RWPE2 (cell line): ENCODE measurements around the gene MIS18A.
A peak's percentile ranks its signal among the peaks of the same experiment; 100 is the strongest.

ENCODE experiments used
- ATAC-seq: fragments of 200-7000 bp; cut with Tn5 transposase; 3 replicates; pipeline ENCODE4 v1.9.1; 2021; ENCODE audit warnings: low read depth
- DNase-seq: peaks from one replicate; pipeline ENCODE4 v3.0.0-alpha.2; 2020; ENCODE audit warnings: low spot score
- H3K27ac ChIP-seq: fragments of 450-650 bp; 2 replicates; pipeline ENCODE4 v1.5.1; 2017; ENCODE audit warnings: mild to moderate bottlenecking; ENCODE audit not compliant: poor library complexity, severe bottlenecking
- H3K27me3 ChIP-seq: fragments of 250-450 bp; sonication (Bioruptor Pico); 2 replicates; pipeline ENCODE4 v1.5.1; 2021; ENCODE audit warnings: mild to moderate bottlenecking, moderate library complexity; ENCODE audit not compliant: insufficient read depth, poor library complexity, severe bottlenecking
- H3K36me3 ChIP-seq: fragments of 250-450 bp; sonication (Bioruptor Pico); 2 replicates; pipeline ENCODE4 v1.5.1; 2020; ENCODE audit warnings: low read depth, mild to moderate bottlenecking, moderate library complexity
- H3K4me1 ChIP-seq: fragments of 250-450 bp; sonication (Bioruptor Pico); 2 replicates; pipeline ENCODE4 v1.5.1; 2021; ENCODE audit warnings: mild to moderate bottlenecking, moderate library complexity; ENCODE audit not compliant: insufficient read depth, poor library complexity, severe bottlenecking
- H3K4me3 ChIP-seq: fragments of 250-450 bp; sonication (Bioruptor Pico); 2 replicates; pipeline ENCODE4 v1.5.1; 2021; ENCODE audit warnings: mild to moderate bottlenecking, moderate library complexity; ENCODE audit not compliant: severe bottlenecking
- H3K9me3 ChIP-seq: fragments of 250-450 bp; sonication (Bioruptor Pico); 2 replicates; pipeline ENCODE4 v1.5.1; 2021; ENCODE audit warnings: mild to moderate bottlenecking, moderate library complexity; ENCODE audit not compliant: severe bottlenecking
- CTCF ChIP-seq: fragments of 450-650 bp; IDR thresholded peaks from one replicate; pipeline ENCODE4 v1.5.1; 2017; ENCODE audit warnings: mild to moderate bottlenecking, moderate library complexity; ENCODE audit not compliant: poor library complexity, severe bottlenecking

MIS18A gene

GRCh38 chr21:32285476-32285875 lies 6.6 kb upstream of the MIS18A start:
- Histone ChIP-seq H3K4me1 (no peaks in the 10 kb centered on the region), H3K27ac (no peak overlapping the region), H3K27me3 (no peaks in the 10 kb centered on the region), H3K36me3 (no peaks in the 10 kb centered on the region; the same call in 1 of the 2 replicates), H3K4me3 (no peak overlapping the region), H3K9me3 (no peaks in the 10 kb centered on the region)
- DNase-seq = no peak
- no peak for TF ChIP-seq CTCF
- ATAC-seq = no peak

- Histone ChIP-seq H3K27me3 (no peaks in the 10 kb centered on the region), H3K9me3 (no peaks in the 10 kb centered on the region), H3K4me3 (no peak overlapping the region), H3K27ac (no peak overlapping the region), H3K4me1 (no peaks in the 10 kb centered on the region), H3K36me3 (no peaks in the 10 kb centered on the region)
- ATAC-seq (no peak), DNase-seq (no peak)
- TF ChIP-seq CTCF = no peak
Measured at GRCh38 chr21:32282992-32283391, 4.1 kb upstream of the MIS18A start.

GRCh38 chr21:32281531-32281930 lies 2.7 kb upstream of the MIS18A start:
- Histone ChIP-seq H3K27ac (no peak overlapping the region), H3K27me3 (no peaks in the 10 kb centered on the region), H3K4me3 (no peak overlapping the region), H3K4me1 (no peaks in the 10 kb centered on the region), H3K36me3 (peaks cover 7% of the 10 kb centered on the region; the same call in 1 of the 2 replicates), H3K9me3 (no peaks in the 10 kb centered on the region)
- DNase-seq (no peak), ATAC-seq (no peak)
- TF ChIP-seq CTCF = no peak

- Histone ChIP-seq H3K4me1 (no peaks in the 10 kb centered on the region), H3K27me3 (no peaks in the 10 kb centered on the region), H3K27ac (no peak overlapping the region), H3K4me3 (peak overlapping the region; percentile 71), H3K36me3 (peaks cover 14% of the 10 kb centered on the region), H3K9me3 (no peaks in the 10 kb centered on the region)
- TF ChIP-seq CTCF = no peak
- DNase-seq (no peak), ATAC-seq (no peak)
Measured at GRCh38 chr21:32279377-32279680, 480 bp upstream of the MIS18A start.

GRCh38 chr21:32278103-32278502 lies 746 bp downstream of the MIS18A start:
- Histone ChIP-seq H3K27me3 (no peaks in the 10 kb centered on the region), H3K4me3 (peak overlapping the region; percentile 71), H3K27ac (peak overlapping the region; percentile 8), H3K9me3 (no peaks in the 10 kb centered on the region), H3K4me1 (no peaks in the 10 kb centered on the region), H3K36me3 (peaks cover 24% of the 10 kb centered on the region)
- TF ChIP-seq CTCF = no peak
- no peak for DNase-seq
- ATAC-seq = peak; percentile 49; the same call in 2 of the 3 replicates
